T-helper 2 cell treated with Interferon-gamma antibody and Interleukin-4, amounts not matched to agents 5 μg/mL and 100 μg/mL, for 36 hours (primary cell): ENCODE data around the gene STARD3.

ENCODE experiments used
- DNase-seq: peaks from one replicate; pipeline ENCODE4 v3.0.0; 2021; ENCODE audit warnings: low spot score
- H3K27ac Mint-ChIP-seq: one replicate; pipeline ENCODE4 v1.8.0; 2021; ENCODE audit warnings: mild to moderate bottlenecking, mixed read lengths
- H3K27me3 Mint-ChIP-seq: one replicate; pipeline ENCODE4 v1.8.0; 2021; ENCODE audit warnings: low read depth, mixed read lengths
- H3K36me3 Mint-ChIP-seq: one replicate; pipeline ENCODE4 v1.8.0; 2021; ENCODE audit warnings: low read depth, mixed read lengths
- H3K4me1 Mint-ChIP-seq: one replicate; pipeline ENCODE4 v1.8.0; 2021; ENCODE audit warnings: low read depth, mixed read lengths
- H3K4me3 Mint-ChIP-seq: one replicate; pipeline ENCODE4 v1.8.0; 2022; ENCODE audit warnings: mild to moderate bottlenecking, moderate library complexity, mixed read lengths
- H3K9me3 Mint-ChIP-seq: one replicate; pipeline ENCODE4 v1.8.0; 2021; ENCODE audit warnings: mixed read lengths

STARD3 gene

GRCh38 chr17:39600288-39600996 is 36.5 kb upstream of the STARD3 start:
- Mint-ChIP-seq H3K4me1 (peaks cover 4% of the 10 kb centered on the region), H3K36me3 (no peaks in the 10 kb centered on the region), H3K27ac (no peak overlapping the region), H3K27me3 (peaks cover 93% of the 10 kb centered on the region), H3K4me3 (no peak overlapping the region), H3K9me3 (no peaks in the 10 kb centered on the region)
- DNase-seq: no peak

DNA sequence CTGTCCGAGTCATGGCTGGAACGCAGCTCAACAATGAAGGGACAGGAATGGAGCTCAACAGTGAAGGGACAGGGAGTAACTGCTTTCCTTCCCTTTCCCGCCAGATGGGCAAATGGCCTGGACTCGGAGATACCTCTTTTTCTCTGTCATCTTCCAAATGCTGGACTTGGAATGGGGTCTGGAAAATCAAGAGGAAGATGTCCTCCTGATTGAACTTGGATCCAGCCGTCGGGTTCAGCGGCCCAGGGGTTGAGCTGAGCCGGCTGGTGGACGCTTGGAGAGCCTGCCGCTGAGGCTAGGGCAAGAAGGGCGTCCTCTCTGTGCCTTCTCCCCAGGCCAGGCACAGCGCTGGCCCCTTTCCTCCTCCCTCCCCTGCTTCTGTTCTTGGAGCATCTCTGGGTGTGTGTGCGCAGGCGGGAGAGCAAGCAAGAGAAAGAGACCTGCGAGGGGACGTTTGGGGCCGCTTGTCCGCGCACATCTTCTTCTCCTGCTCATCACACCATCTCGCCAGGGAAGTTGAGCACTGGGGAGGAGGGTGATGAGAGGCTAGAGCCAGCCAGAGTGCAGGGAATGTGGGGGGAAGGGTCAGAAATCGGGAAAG is 35.8 kb upstream of the STARD3 start:
- no peak for DNase-seq
- H3K4me3 Mint-ChIP-seq: no peak overlapping the region
- no peak overlapping the region for H3K27ac Mint-ChIP-seq
- peaks cover 91% of the 10 kb centered on the region for H3K27me3 Mint-ChIP-seq
- H3K4me1 Mint-ChIP-seq: peaks cover 4% of the 10 kb centered on the region
- H3K36me3 Mint-ChIP-seq: no peaks in the 10 kb centered on the region
- no peaks in the 10 kb centered on the region for H3K9me3 Mint-ChIP-seq

GRCh38 chr17:39601758-39602532 is 35.0 kb upstream of the STARD3 start:
- H3K36me3 Mint-ChIP-seq: no peaks in the 10 kb centered on the region
- peaks cover 87% of the 10 kb centered on the region for H3K27me3 Mint-ChIP-seq
- no peak overlapping the region for H3K4me3 Mint-ChIP-seq
- peaks cover 4% of the 10 kb centered on the region for H3K4me1 Mint-ChIP-seq
- H3K9me3 Mint-ChIP-seq: no peaks in the 10 kb centered on the region
- DNase-seq: no peak
- no peak overlapping the region for H3K27ac Mint-ChIP-seq

GRCh38 chr17:39602533-39603303 is 34.2 kb upstream of the STARD3 start:
- peaks cover 88% of the 10 kb centered on the region for H3K27me3 Mint-ChIP-seq
- no peak overlapping the region for H3K4me3 Mint-ChIP-seq
- DNase-seq: no peak
- no peaks in the 10 kb centered on the region for H3K36me3 Mint-ChIP-seq
- peaks cover 3% of the 10 kb centered on the region for H3K4me1 Mint-ChIP-seq
- no peak overlapping the region for H3K27ac Mint-ChIP-seq
- H3K9me3 Mint-ChIP-seq: no peaks in the 10 kb centered on the region

DNA sequence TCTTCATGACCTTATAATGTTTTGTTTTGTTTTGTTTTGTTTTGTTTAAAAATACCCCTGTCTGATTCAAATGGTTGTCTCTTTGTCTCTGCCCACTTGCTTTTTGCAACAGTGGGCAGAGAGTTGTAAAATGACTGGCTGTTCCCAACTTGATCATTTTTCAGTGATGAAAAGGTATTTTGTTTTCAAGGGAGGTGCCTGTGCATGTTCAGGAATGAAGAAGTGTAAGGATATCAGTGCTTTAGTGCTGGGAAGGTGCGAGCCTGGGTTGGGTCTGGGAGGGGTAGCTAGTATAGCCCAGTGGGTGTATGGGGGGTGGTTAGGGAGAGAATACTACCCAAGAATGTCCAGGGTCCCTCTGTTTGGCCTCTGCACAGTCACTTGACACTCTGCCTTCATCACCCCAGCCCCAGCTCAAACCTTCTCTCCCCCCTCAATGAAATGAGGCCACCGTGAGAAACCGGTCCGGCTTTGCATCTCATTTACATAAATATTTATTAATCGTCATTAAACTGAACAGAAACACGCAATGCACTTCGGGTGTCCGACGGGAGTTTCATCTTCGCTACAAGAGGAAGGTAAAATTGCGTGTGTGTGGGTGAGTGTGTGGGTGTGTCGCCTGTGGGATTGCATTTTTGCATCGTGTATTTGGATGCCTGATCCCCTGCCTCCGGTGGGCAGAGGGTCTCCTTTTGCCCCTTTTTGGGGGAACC is 33.5 kb upstream of the STARD3 start:
- no peak for DNase-seq
- H3K4me3 Mint-ChIP-seq: no peak overlapping the region
- H3K4me1 Mint-ChIP-seq: peaks cover 2% of the 10 kb centered on the region
- H3K27ac Mint-ChIP-seq: no peak overlapping the region
- H3K27me3 Mint-ChIP-seq: peaks cover 86% of the 10 kb centered on the region
- H3K36me3 Mint-ChIP-seq: no peaks in the 10 kb centered on the region
- H3K9me3 Mint-ChIP-seq: no peaks in the 10 kb centered on the region

DNA sequence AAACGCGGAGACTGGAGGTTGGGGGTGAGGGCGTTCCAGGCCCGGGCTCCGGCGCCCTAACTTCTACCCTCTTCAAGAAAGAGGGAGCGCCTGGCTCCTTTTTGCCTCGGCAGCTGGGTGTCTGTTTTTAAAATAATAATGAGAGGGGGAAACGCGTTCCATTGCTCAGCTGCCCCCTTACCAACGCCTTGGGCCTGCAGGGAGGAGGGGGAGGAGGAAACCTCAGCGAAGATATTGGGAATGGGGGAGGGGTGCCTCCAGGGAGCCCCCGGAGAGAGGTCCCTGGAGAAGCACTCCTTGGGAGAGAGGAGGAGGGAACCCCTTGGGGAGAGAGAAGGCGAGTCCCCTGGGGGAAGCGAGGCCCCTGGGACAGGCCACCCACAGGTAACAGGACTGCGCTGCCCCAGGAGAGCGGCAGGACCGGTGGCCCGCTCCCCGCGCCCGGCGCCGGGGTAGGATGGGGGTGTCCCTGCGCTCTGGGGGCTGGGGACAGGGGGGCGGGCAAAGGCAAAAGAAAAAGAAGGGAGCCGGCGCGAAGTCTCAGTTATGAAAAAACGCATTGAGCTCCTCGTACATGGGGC is 31.9 kb upstream of the STARD3 start:
- Mint-ChIP-seq H3K9me3 (no peaks in the 10 kb centered on the region), H3K27ac (peak overlapping the region; percentile 62), H3K4me3 (no peak overlapping the region), H3K27me3 (peaks cover 85% of the 10 kb centered on the region), H3K4me1 (peaks cover 2% of the 10 kb centered on the region), H3K36me3 (no peaks in the 10 kb centered on the region)
- no peak for DNase-seq

DNA sequence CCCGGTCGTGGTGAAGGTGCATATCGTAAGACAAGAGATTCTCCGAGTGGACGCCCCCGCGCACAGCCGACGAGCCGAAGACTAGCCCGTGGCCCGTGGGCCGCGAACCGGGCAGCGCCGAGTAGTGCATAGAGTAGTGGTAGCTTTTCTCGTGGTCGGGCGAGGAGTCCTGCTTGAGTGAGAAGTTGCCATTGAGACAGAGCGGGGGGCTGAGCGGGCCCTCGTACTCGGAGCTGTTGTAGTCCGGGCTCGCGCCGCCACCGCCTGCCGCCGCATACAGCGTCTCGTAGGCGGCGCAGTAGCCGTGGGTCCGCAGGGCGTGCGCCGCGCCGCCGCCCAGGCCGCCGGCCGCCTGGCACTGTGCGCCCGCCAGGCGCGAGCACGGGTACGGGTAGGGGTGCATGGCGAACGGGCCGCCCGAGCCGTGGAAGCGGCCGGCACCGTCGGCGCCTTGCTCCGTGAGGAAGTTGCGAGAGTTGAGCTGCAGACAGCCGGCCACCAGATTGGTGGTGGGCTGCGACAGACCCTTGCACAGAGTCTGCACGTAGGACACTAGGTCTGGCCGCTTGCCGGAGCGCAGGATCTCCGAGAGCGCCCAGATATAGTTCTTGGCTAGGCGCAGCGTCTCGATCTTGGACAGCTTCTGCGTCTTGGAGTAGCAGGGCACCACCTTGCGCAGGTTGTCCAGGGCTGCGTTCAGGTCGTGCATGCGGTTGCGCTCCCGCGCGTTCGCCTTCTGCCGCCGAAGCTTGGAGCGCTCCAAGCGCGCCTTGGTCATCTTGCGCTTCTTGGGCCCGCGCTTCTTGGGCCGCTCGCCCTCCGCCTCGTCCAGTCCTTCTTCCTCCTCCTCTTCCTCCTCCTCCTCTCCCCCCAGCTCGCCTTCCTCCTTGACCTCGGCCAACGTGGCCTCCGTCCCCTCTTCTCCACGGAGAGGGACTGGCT is 31.2 kb upstream of the STARD3 start:
- Mint-ChIP-seq H3K4me3 (no peak overlapping the region), H3K36me3 (no peaks in the 10 kb centered on the region), H3K27me3 (peaks cover 78% of the 10 kb centered on the region), H3K27ac (no peak overlapping the region), H3K9me3 (no peaks in the 10 kb centered on the region), H3K4me1 (peaks cover 2% of the 10 kb centered on the region)
- no peak for DNase-seq

DNA sequence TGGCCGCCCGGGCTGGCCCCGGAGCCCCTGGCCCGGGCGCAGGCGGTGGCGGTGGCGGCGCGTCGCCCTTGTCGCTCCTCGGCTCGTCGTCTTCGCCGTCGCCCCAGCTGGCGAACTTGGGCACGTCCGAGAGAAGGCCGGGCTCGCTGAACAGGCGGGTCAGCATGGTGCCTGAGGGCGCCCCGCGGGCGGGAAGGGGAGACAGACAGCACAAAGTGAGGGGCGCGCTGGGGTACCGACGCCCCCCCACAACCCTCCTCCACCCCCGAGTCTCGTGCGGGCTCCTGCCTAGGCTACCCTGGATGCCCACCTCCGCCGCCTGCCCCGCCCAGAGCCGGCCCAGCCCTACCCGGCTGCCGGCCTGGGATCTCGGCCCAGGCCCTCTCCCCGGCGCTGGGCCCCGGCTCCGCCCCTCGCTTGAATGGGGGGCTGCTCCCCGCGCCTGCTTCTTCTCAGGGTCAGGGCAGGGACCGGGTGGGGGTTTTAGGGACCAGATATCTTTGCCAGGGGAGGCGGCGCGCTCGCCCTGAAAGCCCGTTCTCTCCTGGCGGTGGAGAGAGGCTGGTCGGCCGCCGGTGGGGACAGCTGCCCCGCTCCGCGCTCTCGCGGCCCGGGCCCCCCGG is 30.4 kb upstream of the STARD3 start:
- Mint-ChIP-seq H3K36me3 (no peaks in the 10 kb centered on the region), H3K27me3 (peaks cover 78% of the 10 kb centered on the region), H3K4me1 (peaks cover 2% of the 10 kb centered on the region), H3K27ac (no peak overlapping the region), H3K4me3 (no peak overlapping the region), H3K9me3 (no peaks in the 10 kb centered on the region)
- DNase-seq: no peak

DNA sequence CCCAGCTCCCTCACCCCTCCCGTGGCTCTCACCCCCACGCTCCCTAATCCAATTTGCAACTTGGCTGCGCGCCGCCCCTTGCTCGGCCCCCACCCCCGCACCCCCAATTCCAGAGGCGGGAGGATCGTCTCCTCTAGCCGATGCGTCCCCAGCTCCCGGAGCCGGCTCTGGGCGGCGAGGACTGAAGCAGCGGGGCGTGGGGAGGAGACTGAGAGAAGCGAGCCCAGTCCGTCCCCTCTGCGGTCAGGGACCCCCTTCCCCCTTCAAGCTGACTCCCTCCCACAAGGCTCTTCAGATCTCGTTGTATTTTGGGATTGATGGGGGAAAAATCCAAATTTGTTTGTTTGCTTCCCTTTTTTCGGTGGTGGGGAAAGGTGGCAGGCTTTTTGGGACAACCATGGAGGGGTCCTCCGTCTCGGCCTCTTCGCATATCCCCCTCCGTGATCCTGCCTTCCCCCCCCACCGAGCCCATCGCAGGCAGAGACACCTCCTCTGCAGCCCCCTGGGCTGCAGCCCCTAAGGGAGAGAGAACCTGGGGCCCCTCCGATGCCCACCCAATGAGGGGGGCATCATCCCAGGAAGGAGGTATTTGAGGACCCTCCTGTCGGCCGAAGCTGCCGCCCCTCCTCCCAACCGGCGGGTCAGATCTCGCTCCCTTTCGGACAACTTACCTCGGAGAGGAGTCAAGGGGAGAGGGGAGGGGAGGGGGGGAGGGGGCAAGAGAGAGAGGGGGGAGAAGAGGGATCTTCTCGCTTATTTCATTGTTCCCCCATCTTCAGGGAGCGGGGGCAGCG is 29.7 kb upstream of the STARD3 start:
- H3K4me1 Mint-ChIP-seq: peaks cover 2% of the 10 kb centered on the region
- H3K27ac Mint-ChIP-seq: no peak overlapping the region
- H3K27me3 Mint-ChIP-seq: peaks cover 71% of the 10 kb centered on the region
- H3K9me3 Mint-ChIP-seq: no peaks in the 10 kb centered on the region
- no peak overlapping the region for H3K4me3 Mint-ChIP-seq
- no peak for DNase-seq
- no peaks in the 10 kb centered on the region for H3K36me3 Mint-ChIP-seq

DNA sequence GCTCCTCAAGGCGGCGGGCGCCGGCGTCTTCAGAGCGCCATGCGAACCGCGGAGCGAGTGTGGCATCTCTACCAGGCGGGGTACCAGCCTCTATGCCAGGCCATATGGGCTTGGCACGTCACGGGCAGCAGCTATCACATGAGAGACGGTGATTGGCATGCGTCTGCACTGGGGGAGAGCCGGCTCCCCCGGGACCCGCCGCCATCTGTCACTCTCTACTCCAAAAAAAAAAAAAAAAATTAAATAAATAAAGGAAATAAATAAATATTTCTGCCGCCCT is 29.2 kb upstream of the STARD3 start, which contains the start of gene NEUROD2:
Gene NEUROD2 (minus strand): TSS at position 70 of the 280 bp plus-strand sequence. CDS start 1,321 bp downstream, outside the sequence.
- Mint-ChIP-seq H3K9me3 (no peaks in the 10 kb centered on the region), H3K27me3 (peaks cover 66% of the 10 kb centered on the region), H3K27ac (no peak within 1 kb of the TSS), H3K4me1 (peaks cover 2% of the 10 kb centered on the region), H3K36me3 (no peaks in the 10 kb centered on the region), H3K4me3 (no peak within 1 kb of the TSS)
- DNase-seq: no peak

DNA sequence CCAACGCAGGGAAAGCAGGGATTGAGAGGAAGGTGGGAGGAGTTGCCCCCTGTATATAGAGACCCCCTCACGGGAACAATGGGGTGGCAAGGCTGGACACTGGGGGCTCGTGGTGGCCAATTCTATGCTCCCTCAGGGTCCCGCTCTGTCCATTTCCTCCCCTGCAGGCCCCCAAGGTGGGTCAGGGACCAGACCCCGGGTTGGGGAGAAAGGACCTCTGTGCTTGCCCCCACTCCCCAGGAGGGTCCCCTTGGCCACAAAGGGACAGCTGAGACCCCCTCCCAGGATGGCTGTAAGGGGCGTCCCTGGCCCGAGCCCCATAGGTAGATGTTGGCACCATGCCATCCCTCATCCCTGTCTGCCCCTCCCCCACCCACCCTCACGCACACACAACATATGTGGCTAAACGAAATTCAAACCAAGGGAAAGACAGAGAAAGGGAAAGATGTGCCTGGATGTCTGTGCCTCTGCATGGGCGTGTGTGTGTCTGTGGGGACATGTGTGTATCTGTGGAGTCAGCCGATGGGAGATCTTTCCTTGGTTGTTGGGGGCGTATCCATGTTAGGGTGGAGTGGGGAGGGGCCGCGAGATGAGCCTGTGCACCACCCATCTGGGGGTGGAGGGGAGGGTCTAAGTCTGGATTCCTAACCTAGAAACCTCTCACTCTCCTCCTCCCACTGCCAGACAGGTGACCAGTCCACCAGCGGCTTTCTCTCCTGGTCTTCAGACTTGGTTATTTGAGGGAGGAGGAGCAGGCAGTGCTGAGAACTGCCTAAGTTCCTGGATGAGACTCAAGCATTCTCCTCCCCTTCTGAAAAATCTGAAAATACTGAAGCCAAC is 28.6 kb upstream of the STARD3 start:
- H3K9me3 Mint-ChIP-seq: no peaks in the 10 kb centered on the region
- no peak overlapping the region for H3K27ac Mint-ChIP-seq
- no peak overlapping the region for H3K4me3 Mint-ChIP-seq
- H3K36me3 Mint-ChIP-seq: no peaks in the 10 kb centered on the region
- H3K27me3 Mint-ChIP-seq: peaks cover 60% of the 10 kb centered on the region
- DNase-seq: no peak
- H3K4me1 Mint-ChIP-seq: peaks cover 2% of the 10 kb centered on the region
